K562 (cell line): ENCODE measurements around the gene CXCL12. TPM values are rescaled to one million over a fixed set of nuclear protein-coding genes. Genes with fewer than 3 reads are reported as not detected.

Source experiments
- ATAC-seq: fragments of 200-7000 bp; cut with Tn5 transposase; 3 replicates; pipeline ENCODE4 v1.9.1; 2020; ENCODE audit warnings: moderate library complexity
- BruUV-seq: library from RNA; stranded (reverse); fragments of 400-500 nt; replicated peaks from 2 replicates; lab custom pipeline; 2021; lab: Mats Ljungman, UMichigan
- CTCF ChIA-PET: fragments of 300-600 bp; formaldehyde crosslinking; extraction: SDS; loops from one replicate; lab custom pipeline; 2021; ENCODE audit warnings: low intra/inter-chr PET ratio; lab: Yijun Ruan, JAX
- POLR2A ChIA-PET: fragments of 300-600, 350-650 bp; sonication (Branson Sonifier 250); formaldehyde crosslinking; extraction: SDS; loops from one replicate; lab custom pipeline; 2021; ENCODE audit warnings: antibody characterized with exemption, inconsistent platforms; lab: Yijun Ruan, JAX
- DNase-seq, 4 experiments: peaks; one replicate each; pipeline versions ENCODE4 v3.0.0 to v3.0.0-alpha.2; 2011 to 2018; ENCODE audit warnings: low spot score in 3 of 4, mixed read lengths in 3 of 4; ENCODE audit errors: extremely low read depth in 1 of 4
- FAIRE-seq: peaks from 2 replicates; lab custom pipeline; 2011; peaks lifted over from hg19 to GRCh38; lab: Jason Lieb, UNC
- H2AFZ ChIP-seq: 2 replicates; pipeline ENCODE4 v1.6.0; 2011; ENCODE audit warnings: low read depth, low read length, control low read depth, inconsistent platforms
- H3K27ac ChIP-seq: fragments of 200-600 bp; 3 replicates; pipeline ENCODE4 v1.8.0; 2011; ENCODE audit warnings: low read depth, mild to moderate bottlenecking, control low read depth, inconsistent platforms, low read length, moderate library complexity, mixed read lengths; ENCODE audit errors: extremely low read depth
- H3K27me3 ChIP-seq, 2 experiments: fragments of 300-600 bp in 1 of 2; 2 replicates in 1 of 2; 3 replicates in 1 of 2; pipeline versions ENCODE4 v1.6.0 to v1.8.0; 2011; ENCODE audit warnings: inconsistent platforms in 2 of 2, low read length in 2 of 2, mild to moderate bottlenecking in 1 of 2, mixed read lengths in 1 of 2, moderate library complexity in 1 of 2; ENCODE audit not compliant: control insufficient read depth in 2 of 2, insufficient read depth in 2 of 2
- H3K36me3 ChIP-seq: fragments of 300-600 bp; 3 replicates; pipeline ENCODE4 v1.8.0; 2011; ENCODE audit warnings: mild to moderate bottlenecking, low read length, inconsistent platforms; ENCODE audit not compliant: control insufficient read depth, insufficient read depth
- H3K4me1 ChIP-seq, 2 experiments: fragments of 200-600 bp in 1 of 2; replicated peaks in 1 of 2; 2 replicates in 1 of 2; 3 replicates in 1 of 2; pipeline versions ENCODE4 v1.5.1 to v1.8.0; 2011; ENCODE audit warnings: inconsistent platforms in 2 of 2, low read length in 2 of 2, mild to moderate bottlenecking in 1 of 2, mixed read lengths in 1 of 2, moderate library complexity in 1 of 2; ENCODE audit not compliant: control insufficient read depth in 2 of 2, insufficient read depth in 2 of 2
- H3K4me2 ChIP-seq: 2 replicates; pipeline ENCODE4 v1.6.1; 2011; ENCODE audit warnings: low read length, control low read depth, inconsistent platforms, mixed read lengths; ENCODE audit not compliant: insufficient read depth
- H3K4me3 ChIP-seq: fragments of 200-600 bp; sonication (generic), shearing (Covaris generic); 2 replicates; pipeline ENCODE4 v1.5.1; 2016; ENCODE audit warnings: control low read depth, inconsistent platforms
- H3K79me2 ChIP-seq: fragments of 200-600 bp; 3 replicates; pipeline ENCODE4 v1.8.0; 2011; ENCODE audit warnings: low read length, inconsistent platforms; ENCODE audit not compliant: control insufficient read depth, insufficient read depth
- H3K9ac ChIP-seq, 2 experiments: 2 replicates each; pipeline versions ENCODE4 v1.6.0 to v1.6.1; 2011; ENCODE audit warnings: low read depth in 2 of 2, low read length in 2 of 2, control low read depth in 1 of 2, inconsistent platforms in 1 of 2, mild to moderate bottlenecking in 1 of 2, mixed read lengths in 1 of 2; ENCODE audit not compliant: insufficient read depth in 1 of 2
- H3K9me1 ChIP-seq: one replicate; pipeline ENCODE4 v1.6.0; 2011; ENCODE audit warnings: inconsistent platforms, mild to moderate bottlenecking, low read length, moderate library complexity; ENCODE audit not compliant: control insufficient read depth, insufficient read depth
- H3K9me3 ChIP-seq: replicated peaks from 2 replicates; pipeline ENCODE4 v1.5.1; 2011; ENCODE audit warnings: low read depth, low read length, inconsistent platforms; ENCODE audit not compliant: control insufficient read depth, insufficient read depth
- H4K20me1 ChIP-seq: replicated peaks from 2 replicates; pipeline ENCODE4 v1.6.1; 2011; ENCODE audit warnings: low read length, inconsistent platforms, mixed read lengths; ENCODE audit not compliant: control insufficient read depth, insufficient read depth
- EGR1 ChIP-seq: fragments of 450-650 bp; conservative IDR thresholded peaks from 2 replicates; pipeline ENCODE4 v1.6.1; 2017; ENCODE audit warnings: mild to moderate bottlenecking
- PRDM10 ChIP-seq: fragments of 450-650 bp; IDR thresholded peaks from 2 replicates; pipeline ENCODE4 v1.6.1; 2018; ENCODE audit not compliant: partially characterized antibody
- ZNF23 ChIP-seq: fragments of 250-450 bp; sonication (Bioruptor Pico); IDR thresholded peaks from 2 replicates; pipeline ENCODE4 v1.4.0; 2020; ENCODE audit warnings: mild to moderate bottlenecking
- WGBS: fragments of 100-300 bp; shearing (Covaris generic); methylation state at CpG from one replicate; pipeline ENCODE4 v1.1.6; 2016; ENCODE audit warnings: low coverage, mixed read lengths; ENCODE audit not compliant: insufficient coverage; ENCODE audit errors: missing lambda C conversion rate; 5-methylcytosine and 5-hydroxymethylcytosine counted together
- in situ Hi-C: fragments of 300-500 bp; cut with MboI; formaldehyde crosslinking; loops from 4 replicates; pipeline ENCODE4 v1.15.0; 2018; ENCODE audit warnings: inconsistent platforms, mixed read lengths
- intact Hi-C: fragments of 100-400 bp; cut with micrococcal nuclease; formaldehyde crosslinking; loops from 2 replicates; pipeline ENCODE4 v1.14.2; 2022
- polyA plus RNA-seq, 8 experiments: library from polyadenylated mRNA; depleted of rRNA in 4 of 8; stranded (reverse) in 5 of 8; unstranded in 3 of 8; fragments of >200 nt; fragmentation: Nextera tagmentation in 2 of 8; fragmentation: Illumina TruSeq in 1 of 8; extraction: Ambion mirVana in 2 of 8; extraction: Trizol in 1 of 8; gene quantifications; 2 replicates each; pipeline versions ENCODE4 v1.2.1 to v1.2.3, GENCODE V29; 2011 to 2014; ENCODE audit warnings: inconsistent platforms in 1 of 8, missing spikeins in 1 of 8
- total RNA-seq, 7 experiments: library from RNA; depleted of rRNA in 6 of 7; stranded (reverse); fragments of >200 nt in 6 of 7; fragmentation: Illumina TruSeq in 2 of 7; extraction: Trizol in 2 of 7; gene quantifications; 2 replicates each; pipeline versions ENCODE4 v1.2.1 to v1.2.3, GENCODE V29; 2011 to 2021; ENCODE audit warnings: low replicate concordance in 1 of 7

The CXCL12 gene
- total and polyA plus RNA-seq, 9 of the 15 experiments (the other 6 are each of a cell fraction or from before 2014, with no cell fraction given): 0.18 TPM; not detected in 8

- TF ChIP-seq EGR1: peak; percentile 29; the same call in 1 of the 2 replicates
- TF ChIP-seq PRDM10: no peak
- TF ChIP-seq ZNF23: no peak
- TF ChIP-seq, all 486 proteins: peak for 1
- DNase-seq (no peak), FAIRE-seq (no peak), ATAC-seq (no peak)
- H3K4me1 ChIP-seq: peaks cover 0 to 21% of the 10 kb centered on the region in 2 experiments; a peak in 2 of 5 replicates
- no peak overlapping the region for H3K4me2 ChIP-seq
- no peak overlapping the region for H2AFZ ChIP-seq
- peaks cover 24 to 68% of the 10 kb centered on the region in 2 experiments; a peak in 4 of 5 replicates for H3K27me3 ChIP-seq
- H3K36me3 ChIP-seq: no peaks in the 10 kb centered on the region
- CTCF ChIA-PET: no interaction called here
- H3K9me3 ChIP-seq: no peaks in the 10 kb centered on the region
- POLR2A ChIA-PET: no interaction called here
- no peaks in the 10 kb centered on the region for H3K79me2 ChIP-seq
- 3% methylated on average over 8 of the region's 10 CpGs for WGBS
- no TSS peak for BruUV-seq
- no peak overlapping the region; a peak in 1 of 4 replicates for H3K9ac ChIP-seq
- intact Hi-C loops: no loop called here
- H3K4me3 ChIP-seq: no peak overlapping the region
- H3K27ac ChIP-seq: no peak overlapping the region
- in situ Hi-C loops: no loop called here
- H3K9me1 ChIP-seq: no peaks in the 10 kb centered on the region
- H4K20me1 ChIP-seq: peaks cover 7% of the 10 kb centered on the region
These were observed 2.6 kb downstream of the CXCL12 start for GRCh38 chr10:44382131-44382858.
